Medulla oblongata (tissue), 1 donor: ENCODE data around the gene SERPINC1.
"Not testable (repeated sequence)": the region's sequence is repeated elsewhere in the genome, so short reads cannot be mapped to it uniquely, and the experiment has no call there.

Source experiments
- DNase-seq: peaks from one replicate; pipeline ENCODE4 v3.0.0-alpha.2; 2015; ENCODE audit errors: extremely low spot score

SERPINC1 gene

GRCh38 chr1:173889885-173890284 is 27.2 kb downstream of the SERPINC1 start:
- DNase-seq, result no peak

GRCh38 chr1:173888749-173889148 is 28.4 kb downstream of the SERPINC1 start:
- DNase-seq, result no peak

DNA sequence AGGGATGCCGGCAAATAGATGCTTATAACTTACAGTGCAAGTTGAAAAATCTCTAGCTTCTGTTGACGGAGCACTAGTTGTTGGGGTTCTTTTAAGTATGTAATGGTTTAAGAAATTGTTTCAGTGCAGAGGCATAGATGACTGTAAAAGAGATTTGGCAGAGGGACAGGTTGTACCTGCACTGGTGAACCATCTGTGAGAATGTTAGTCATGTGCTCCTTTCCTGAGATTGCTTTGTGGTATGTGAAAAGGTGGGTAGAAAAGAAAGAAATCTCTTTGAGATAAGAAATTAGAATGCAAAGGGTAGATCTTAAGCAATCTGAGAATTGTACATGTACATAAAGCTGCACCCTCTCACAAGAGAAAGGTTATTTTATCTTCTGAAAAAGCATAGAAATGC is 29.5 kb downstream of the SERPINC1 start:
- DNase-seq, result no peak

GRCh38 chr1:173886746-173887611 is 30.1 kb downstream of the SERPINC1 start:
- DNase-seq, result no peak

GRCh38 chr1:173884701-173885100 is 32.4 kb downstream of the SERPINC1 start:
- no peak for DNase-seq

- DNase-seq, result not testable (repeated sequence)
Measured at GRCh38 chr1:173881117-173881516, 36.0 kb downstream of the SERPINC1 start.

- DNase-seq, result no peak
Measured at GRCh38 chr1:173878251-173878650, 38.9 kb downstream of the SERPINC1 start.

DNA sequence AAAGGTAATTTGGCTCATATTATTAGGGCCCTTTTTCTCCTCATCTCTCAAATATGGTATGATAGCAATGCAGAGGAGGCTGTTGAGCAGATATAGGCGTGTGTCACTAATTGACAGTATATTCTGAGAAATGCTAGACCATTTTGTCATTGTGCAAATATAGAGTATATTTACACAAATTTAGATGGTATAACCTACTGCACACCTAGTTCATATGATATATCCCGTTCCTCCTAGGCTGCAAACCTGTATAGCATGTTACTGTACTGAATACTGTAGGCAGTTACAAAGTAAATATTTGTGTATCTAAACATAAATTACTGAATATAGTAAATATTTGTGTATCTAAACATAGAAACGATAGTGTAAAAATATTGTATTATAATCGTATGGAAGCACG is 40.4 kb downstream of the SERPINC1 start:
- DNase-seq, result no peak

GRCh38 chr1:173871500-173871899 is 45.6 kb downstream of the SERPINC1 start:
- no peak for DNase-seq

GRCh38 chr1:173871091-173871490 is 46.0 kb downstream of the SERPINC1 start:
- DNase-seq, result peak; percentile 9

DNA sequence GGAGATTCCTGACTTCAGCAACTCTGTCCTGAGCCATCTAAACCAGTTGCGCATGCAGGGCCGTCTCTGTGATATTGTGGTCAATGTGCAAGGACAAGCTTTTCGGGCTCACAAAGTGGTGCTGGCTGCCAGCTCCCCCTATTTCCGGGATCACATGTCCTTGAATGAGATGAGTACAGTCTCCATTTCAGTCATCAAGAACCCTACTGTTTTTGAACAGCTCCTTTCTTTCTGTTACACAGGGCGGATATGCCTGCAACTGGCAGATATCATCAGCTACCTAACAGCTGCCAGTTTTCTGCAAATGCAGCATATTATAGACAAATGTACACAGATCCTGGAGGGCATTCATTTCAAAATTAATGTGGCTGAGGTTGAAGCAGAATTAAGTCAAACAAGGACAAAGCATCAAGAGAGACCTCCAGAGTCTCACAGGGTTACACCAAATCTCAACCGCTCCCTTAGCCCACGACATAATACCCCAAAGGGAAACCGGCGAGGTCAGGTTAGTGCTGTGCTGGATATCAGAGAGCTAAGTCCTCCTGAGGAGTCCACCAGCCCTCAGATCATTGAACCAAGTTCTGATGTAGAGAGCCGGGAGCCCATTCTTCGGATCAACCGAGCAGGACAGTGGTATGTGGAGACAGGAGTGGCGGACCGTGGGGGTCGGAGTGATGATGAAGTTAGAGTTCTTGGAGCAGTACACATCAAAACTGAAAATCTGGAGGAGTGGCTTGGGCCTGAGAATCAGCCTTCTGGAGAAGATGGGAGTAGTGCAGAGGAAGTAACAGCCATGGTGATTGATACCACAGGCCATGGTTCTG is 46.7 kb downstream of the SERPINC1 start:
- DNase-seq, result peak; percentile 76

DNA sequence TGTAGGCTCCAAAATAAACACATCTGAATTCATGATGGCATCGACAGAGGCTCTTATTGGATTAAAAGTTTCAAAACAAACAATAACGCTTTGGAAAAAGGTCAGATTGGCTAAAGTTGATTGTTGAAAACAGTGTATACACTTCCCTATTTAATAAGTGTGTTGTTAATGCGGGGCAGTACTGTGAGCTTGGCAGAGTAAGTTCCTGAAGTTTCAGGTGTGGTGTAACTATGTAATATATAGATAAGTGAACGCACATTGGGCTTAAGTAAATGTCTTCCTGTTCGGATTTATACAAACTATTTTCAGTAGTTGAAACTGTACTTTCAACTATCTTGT is 48.1 kb downstream of the SERPINC1 start:
- DNase-seq, result peak; percentile 53

DNA sequence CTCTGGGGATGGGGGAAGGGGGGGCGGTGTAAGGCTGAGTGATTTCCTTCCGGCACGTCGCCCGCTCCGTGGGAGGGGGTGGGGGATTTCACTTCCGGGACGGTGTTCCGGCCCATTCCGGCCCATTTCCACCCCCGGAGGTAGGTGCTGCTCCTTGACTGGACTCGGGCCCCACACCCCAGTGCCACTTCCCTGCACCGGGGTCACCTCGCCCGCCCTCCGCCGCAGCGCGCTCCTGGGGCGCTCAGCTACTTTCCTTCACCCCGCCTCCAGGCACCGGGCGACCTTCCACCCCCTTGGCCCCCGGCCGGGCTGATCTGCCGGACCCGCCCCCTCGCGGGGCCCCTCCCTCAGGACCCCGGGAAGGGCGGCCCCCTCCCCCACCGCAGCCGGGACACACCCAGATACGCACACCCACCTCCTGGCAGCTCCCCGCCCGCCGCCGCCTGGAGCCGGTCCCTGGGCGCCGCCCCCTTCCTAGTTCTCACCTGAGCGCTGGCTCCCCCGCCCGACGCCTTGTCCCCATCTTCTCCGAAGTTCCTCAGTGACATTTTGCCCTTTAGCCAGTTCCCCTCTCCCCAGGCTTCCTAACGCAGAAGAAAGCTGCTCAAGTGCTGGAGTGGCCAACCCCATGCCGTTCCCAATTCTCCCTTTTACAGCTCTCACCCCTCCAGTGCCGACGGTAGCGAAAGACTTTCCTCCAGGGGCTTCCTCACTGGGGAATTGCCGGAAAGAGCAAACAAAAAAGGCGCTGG is 48.7 kb downstream of the SERPINC1 start, which contains the start of gene ZBTB37:
ZBTB37 (plus strand) TSS at position 115 of the 755 bp plus-strand sequence. CDS start 1,846 bp downstream, outside the sequence.
- no peak for DNase-seq

- peak; percentile 100 for DNase-seq
Measured at GRCh38 chr1:173867753-173868265, 49.3 kb downstream of the SERPINC1 start, which contains the start of gene GAS5. Gene GAS5 (minus strand): TSS chr1:173867989.

DNA sequence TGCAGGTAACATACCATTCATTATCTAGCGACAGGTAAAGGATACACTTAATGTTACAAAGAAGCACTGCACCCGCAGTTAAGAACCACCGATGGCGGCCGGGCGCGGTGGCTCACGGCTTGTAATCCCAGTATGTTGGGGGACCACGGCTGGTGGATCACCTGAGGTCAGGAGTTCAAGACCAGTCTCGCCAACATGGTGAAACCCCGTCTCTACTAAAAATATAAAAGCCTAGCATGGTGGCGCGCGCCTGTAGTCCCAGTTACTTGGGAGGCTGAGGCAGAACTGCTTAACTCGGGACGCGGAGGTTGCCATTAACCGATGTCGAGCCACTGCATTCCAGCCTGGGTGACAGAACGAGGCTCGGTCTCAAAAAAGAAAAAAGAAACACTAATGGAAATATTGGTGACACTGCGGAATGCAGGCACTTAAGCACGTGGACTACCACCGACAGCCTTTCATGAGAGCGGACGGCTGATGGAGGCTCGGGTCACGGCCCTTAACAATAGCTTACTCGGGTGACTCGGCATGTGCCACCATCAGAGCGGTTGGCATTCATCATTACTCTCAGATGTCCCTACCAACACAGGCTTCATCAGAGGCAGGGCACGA is 49.9 kb downstream of the SERPINC1 start:
- DNase-seq, result no peak

DNA sequence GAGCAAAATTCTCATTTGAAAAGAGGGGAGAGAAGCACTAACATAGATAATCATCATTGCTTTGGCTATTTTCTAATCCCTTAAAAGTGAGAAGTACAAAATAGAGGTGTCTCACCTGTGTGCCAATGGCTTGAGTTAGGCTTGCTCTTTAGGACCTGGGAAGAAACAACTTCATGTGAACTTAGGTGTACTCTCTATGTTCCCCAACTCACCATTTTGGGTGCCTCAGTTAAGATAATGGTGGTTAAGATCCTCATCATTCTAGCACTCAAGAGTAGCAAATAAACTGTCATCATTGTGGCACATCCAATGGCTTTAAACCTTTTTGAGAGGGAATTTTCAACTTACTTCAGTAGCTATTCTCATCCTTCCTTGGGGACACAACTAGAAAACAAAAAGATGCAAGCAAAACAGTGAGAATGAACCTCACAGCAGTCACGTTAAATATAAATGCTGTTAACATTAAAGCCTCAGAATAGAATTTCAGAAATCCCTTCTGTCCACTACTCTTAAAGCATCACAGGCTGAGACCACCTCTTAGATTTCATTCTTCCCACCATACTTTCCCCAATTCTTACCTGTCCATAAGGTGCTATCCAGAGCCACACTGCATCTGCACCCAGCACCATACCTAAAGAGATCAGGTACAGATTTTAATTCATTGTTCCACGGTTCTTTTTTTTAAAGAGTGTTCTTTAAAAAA is 50.6 kb downstream of the SERPINC1 start:
- DNase-seq, result peak; percentile 6

DNA sequence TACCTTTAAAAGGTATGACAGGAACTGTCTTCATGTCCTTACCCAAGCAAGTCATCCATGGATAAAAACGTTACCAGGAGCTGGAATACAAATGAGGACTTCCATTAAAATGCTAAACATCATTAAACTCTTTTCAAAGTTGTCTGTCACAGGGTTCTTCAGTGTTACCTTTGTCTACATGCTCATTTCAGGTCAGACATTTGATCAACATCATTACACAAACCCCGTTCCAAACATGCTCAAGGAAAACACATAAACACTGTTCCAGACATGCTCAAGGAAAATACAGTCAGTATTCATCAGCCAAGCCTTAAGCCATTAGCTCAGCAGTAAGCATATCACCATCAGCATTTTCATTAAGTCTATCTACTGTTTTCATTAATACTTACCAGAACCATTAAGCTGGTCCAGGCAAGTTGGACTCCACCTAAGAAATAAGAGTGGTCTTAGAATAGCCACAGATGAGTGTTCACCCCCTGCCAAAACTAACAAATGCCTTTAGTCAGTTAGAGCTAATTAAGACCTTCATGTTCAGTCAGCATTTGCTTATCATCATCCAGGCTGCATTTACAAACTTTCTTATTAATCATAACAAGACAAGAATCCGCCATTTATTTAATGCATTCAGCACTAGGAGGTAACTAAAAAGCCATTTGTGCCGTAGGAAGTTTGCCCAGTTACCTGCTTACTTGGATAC is 51.5 kb downstream of the SERPINC1 start:
- no peak for DNase-seq

DNA sequence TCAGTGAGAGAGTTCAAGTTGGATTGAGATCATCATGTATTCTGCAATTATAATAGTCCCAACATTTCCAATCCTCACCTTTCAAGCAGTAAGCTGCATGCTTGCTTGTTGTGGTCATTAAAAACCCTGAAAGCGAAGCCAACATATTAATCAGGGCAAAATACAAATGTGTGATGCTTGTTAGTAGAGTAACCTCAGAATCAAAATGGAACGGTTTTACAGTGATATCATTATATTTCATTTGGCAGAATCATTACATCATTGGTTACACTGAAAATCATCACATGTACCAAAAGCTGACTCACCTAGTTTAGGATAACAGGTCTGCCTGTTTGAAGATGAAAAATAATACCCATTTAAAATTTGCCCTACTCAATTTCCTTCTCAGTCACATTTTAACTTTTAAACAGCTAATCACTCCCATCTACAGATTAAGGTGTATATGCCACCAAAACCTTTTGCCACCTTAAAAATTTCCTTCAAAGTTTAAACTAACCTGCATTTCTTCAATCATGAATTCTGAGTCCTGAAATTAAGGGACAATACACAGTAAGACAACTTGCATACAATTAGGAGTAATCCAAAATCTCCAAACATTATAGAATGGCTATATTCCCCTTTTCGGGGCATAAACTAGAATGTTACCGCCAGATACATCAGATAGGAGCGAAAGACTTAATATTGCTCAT is 52.8 kb downstream of the SERPINC1 start:
- DNase-seq, result no peak
